Occipital lobe (tissue), 2 donors: ENCODE results near the gene NFE2L3. TPM values are rescaled to one million over a fixed set of nuclear protein-coding genes. Genes with fewer than 3 reads are reported as not detected.
"Not testable (repeated sequence)": the region's sequence is repeated elsewhere in the genome, so short reads cannot be mapped to it uniquely, and the experiment has no call there.

ENCODE experiments used
- DNase-seq: peaks from one replicate; lab custom pipeline; 2025; lab: John Stamatoyannopoulos, UW
- total RNA-seq: library from RNA; depleted of rRNA; stranded (reverse); fragments of >200 nt; gene quantifications from one replicate; pipeline ENCODE4 v1.2.3, GENCODE V29; 2014

Gene NFE2L3
- total RNA-seq, 1 donor from 2014 or later, result 19.2 TPM

GRCh38 chr7:26147646-26148306, 4.2 kb upstream of the NFE2L3 start:
- DNase-seq, result not testable (repeated sequence)

- not testable (repeated sequence) for DNase-seq
Measured at GRCh38 chr7:26148307-26148700, 3.7 kb upstream of the NFE2L3 start.

- DNase-seq, result no peak
Measured at GRCh38 chr7:26149391-26149977, 2.5 kb upstream of the NFE2L3 start.

GRCh38 chr7:26151096-26151495, 902 bp upstream of the NFE2L3 start:
- DNase-seq, result no peak

GRCh38 chr7:26151650-26151952, 397 bp upstream of the NFE2L3 start:
- no peak for DNase-seq

GRCh38 chr7:26152782-26153240, 813 bp downstream of the NFE2L3 start:
- DNase-seq, result not testable (repeated sequence)

- no peak for DNase-seq
Measured at GRCh38 chr7:26153241-26153822, 1.3 kb downstream of the NFE2L3 start.

GRCh38 chr7:26153823-26154783, 2.1 kb downstream of the NFE2L3 start:
- no peak for DNase-seq

GRCh38 chr7:26155531-26156375, 3.8 kb downstream of the NFE2L3 start:
- no peak for DNase-seq

- DNase-seq, result no peak
Measured at GRCh38 chr7:26156451-26157420, 4.7 kb downstream of the NFE2L3 start.

- no peak for DNase-seq
Measured at GRCh38 chr7:26157520-26158105, 5.6 kb downstream of the NFE2L3 start.

GRCh38 chr7:26159243-26159642, 7.2 kb downstream of the NFE2L3 start:
- no peak for DNase-seq

- DNase-seq, result no peak
Measured at GRCh38 chr7:26160896-26161295, 8.9 kb downstream of the NFE2L3 start.

- DNase-seq, result no peak
Measured at GRCh38 chr7:26162431-26162830, 10.4 kb downstream of the NFE2L3 start.

GRCh38 chr7:26163804-26164203, 11.8 kb downstream of the NFE2L3 start:
- DNase-seq, result not testable (repeated sequence)

- DNase-seq, result no peak
Measured at GRCh38 chr7:26165950-26166683, 14.1 kb downstream of the NFE2L3 start.

- DNase-seq, result no peak
Measured at GRCh38 chr7:26166684-26167266, 14.8 kb downstream of the NFE2L3 start.

- DNase-seq, result no peak
Measured at GRCh38 chr7:26167303-26167934, 15.4 kb downstream of the NFE2L3 start.
